ENCODE results near the gene HSD17B11.
"Not testable (repeated sequence)": the region's sequence is repeated elsewhere in the genome, so short reads cannot be mapped to it uniquely, and the experiment has no call there.

The HSD17B11 gene

GRCh38 chr4:87305562-87305961, 85.4 kb downstream of the HSD17B11 start:
- no peak for DNase-seq (ENCODE audit: low spot score)

GRCh38 chr4:87304745-87305432, 86.1 kb downstream of the HSD17B11 start:
- DNase-seq (ENCODE audit: low spot score), result peak; percentile 42

DNA sequence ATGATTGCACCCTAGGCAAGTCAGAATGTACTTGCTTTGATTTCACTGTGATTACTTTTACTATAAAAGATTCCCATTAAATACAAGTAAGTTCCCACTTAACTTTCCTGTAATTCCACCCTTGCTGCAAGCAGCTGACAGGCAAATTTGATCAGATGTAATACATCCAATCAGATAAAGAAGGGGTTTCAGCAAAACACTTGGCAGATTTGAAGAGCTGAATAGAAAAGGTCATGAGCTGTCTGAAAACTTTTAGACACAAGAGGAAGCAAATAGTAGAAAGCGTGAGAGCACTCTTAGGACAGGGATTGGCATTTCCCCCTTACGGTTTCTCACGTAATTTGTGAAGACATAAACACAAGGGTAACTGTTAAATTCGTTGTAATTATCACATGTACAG, 91.1 kb downstream of the HSD17B11 start:
- no peak for DNase-seq (ENCODE audit: low spot score)

DNA sequence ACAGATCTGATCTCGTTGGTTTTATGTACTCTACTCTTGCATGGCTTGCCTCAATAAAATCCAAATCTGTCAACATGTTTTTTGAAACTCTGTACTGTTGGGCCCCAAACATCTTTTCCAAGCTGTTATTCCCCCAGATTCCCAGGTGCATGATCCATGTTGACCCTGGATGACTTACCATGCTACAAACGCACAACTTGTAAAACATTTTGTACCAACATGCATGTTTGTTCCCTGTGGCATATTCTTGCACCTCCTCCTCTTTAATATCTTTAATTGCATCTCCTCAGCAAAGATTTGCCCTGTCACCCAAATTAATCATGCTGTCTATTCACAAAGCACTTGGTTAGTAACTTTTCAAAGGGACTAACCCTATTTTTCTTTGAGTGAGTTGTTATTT, 92.6 kb downstream of the HSD17B11 start:
- DNase-seq (ENCODE audit: low spot score), result no peak

DNA sequence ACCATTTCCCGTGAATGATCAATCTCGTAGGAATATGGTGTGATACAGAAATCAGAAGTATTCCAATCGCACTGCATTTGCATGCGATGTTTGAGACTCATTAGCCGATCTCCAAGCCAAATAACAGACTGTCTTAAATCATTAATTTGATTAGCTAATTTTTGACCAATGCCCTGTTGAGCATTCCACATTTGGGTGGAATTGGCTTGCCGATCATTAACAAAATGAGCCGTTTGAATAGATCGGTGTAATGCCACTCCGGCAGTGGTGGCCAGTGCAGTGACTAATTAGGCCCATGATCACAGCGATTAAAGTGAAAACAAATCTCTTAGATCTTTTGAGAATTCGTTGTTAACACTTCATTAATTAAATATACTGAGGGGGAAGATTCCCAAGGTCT, 96.1 kb downstream of the HSD17B11 start:
- DNase-seq (ENCODE audit: low spot score), result not testable (repeated sequence)

DNA sequence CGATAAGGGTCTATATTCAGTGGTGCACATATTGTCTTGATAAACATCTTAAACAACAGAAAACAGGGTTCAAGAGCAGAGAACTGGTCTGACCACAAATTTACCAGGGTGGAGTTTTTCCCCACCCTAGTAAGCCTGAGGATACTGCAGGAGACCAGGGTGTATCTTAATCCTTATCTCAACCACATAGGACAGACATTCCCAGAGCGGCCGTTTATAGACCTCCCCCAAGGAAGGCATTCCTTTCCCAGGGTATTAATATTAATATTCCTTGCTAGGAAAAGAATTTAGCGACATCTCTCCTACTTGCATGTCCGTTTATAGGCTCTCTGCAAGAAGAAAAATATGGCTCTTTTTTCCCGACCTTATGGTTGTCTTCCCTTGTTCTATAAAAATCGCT, 97.1 kb downstream of the HSD17B11 start:
- not testable (repeated sequence) for DNase-seq (ENCODE audit: low spot score)

DNA sequence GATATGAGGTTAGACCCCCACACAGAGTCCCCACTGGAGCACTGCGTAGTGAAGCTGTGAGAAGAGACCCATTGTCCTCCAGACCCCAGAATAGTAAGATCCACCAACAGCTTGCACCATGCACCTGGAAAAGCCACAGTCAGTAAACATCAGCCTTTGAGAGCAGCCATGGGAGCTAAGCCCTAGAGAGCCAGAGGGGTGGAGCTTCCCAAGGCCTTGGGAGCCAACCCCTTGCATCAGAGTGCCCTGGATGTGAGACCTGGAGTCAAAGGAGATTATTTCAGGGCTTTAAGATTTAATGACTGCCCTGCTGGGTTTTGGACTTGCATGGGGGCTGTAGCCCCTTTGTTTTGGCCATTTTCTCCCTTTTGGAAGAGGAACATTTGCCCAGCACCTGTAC, 104.0 kb downstream of the HSD17B11 start:
- no peak for DNase-seq (ENCODE audit: low spot score)
